Activated naive CD4-positive, alpha-beta T cell treated with anti-CD3 and anti-CD28 coated beads, Interleukin-2, amount 50 U/mL, for 24 hours (primary cell): ENCODE results near the gene PRG3.
"Not testable (repeated sequence)": the region's sequence is repeated elsewhere in the genome, so short reads cannot be mapped to it uniquely, and the experiment has no call there.

Source experiments
- H3K27ac Mint-ChIP-seq: one replicate; pipeline ENCODE4 v1.8.0; 2021; ENCODE audit warnings: mild to moderate bottlenecking, mixed read lengths
- H3K27me3 Mint-ChIP-seq: one replicate; pipeline ENCODE4 v1.8.0; 2021; ENCODE audit warnings: mixed read lengths
- H3K36me3 Mint-ChIP-seq: one replicate; pipeline ENCODE4 v1.8.0; 2021; ENCODE audit warnings: mixed read lengths
- H3K4me1 Mint-ChIP-seq: one replicate; pipeline ENCODE4 v1.8.0; 2021; ENCODE audit warnings: mixed read lengths
- H3K4me3 Mint-ChIP-seq: one replicate; pipeline ENCODE4 v1.8.0; 2021; ENCODE audit warnings: mild to moderate bottlenecking, mixed read lengths
- H3K9me3 Mint-ChIP-seq: one replicate; pipeline ENCODE4 v1.8.0; 2021; ENCODE audit warnings: mixed read lengths

Gene PRG3

GRCh38 chr11:57417056-57417455 is 36.1 kb upstream of the PRG3 start:
- Mint-ChIP-seq H3K4me3 (no peak overlapping the region), H3K9me3 (no peaks in the 10 kb centered on the region), H3K27me3 (no peaks in the 10 kb centered on the region), H3K36me3 (peaks cover 51% of the 10 kb centered on the region), H3K4me1 (peaks cover 49% of the 10 kb centered on the region), H3K27ac (no peak overlapping the region)

GRCh38 chr11:57416436-57416835 is 35.5 kb upstream of the PRG3 start:
- Mint-ChIP-seq H3K27ac (no peak overlapping the region), H3K36me3 (peaks cover 50% of the 10 kb centered on the region)

GRCh38 chr11:57414612-57415212 is 33.8 kb upstream of the PRG3 start:
- no peaks in the 10 kb centered on the region for H3K27me3 Mint-ChIP-seq
- no peak overlapping the region for H3K4me3 Mint-ChIP-seq
- no peak overlapping the region for H3K27ac Mint-ChIP-seq
- H3K36me3 Mint-ChIP-seq, result peaks cover 44% of the 10 kb centered on the region
- H3K9me3 Mint-ChIP-seq, result no peaks in the 10 kb centered on the region
- peaks cover 43% of the 10 kb centered on the region for H3K4me1 Mint-ChIP-seq

More at GRCh38 chr11:57416436-57416835, 35.5 kb upstream of the PRG3 start:
- no peaks in the 10 kb centered on the region for H3K27me3 Mint-ChIP-seq
- peaks cover 43% of the 10 kb centered on the region for H3K4me1 Mint-ChIP-seq
- no peaks in the 10 kb centered on the region for H3K9me3 Mint-ChIP-seq
- no peak overlapping the region for H3K4me3 Mint-ChIP-seq

- Mint-ChIP-seq H3K27ac (no peak overlapping the region), H3K36me3 (peaks cover 39% of the 10 kb centered on the region), H3K9me3 (no peaks in the 10 kb centered on the region), H3K27me3 (no peaks in the 10 kb centered on the region), H3K4me3 (no peak overlapping the region), H3K4me1 (peaks cover 41% of the 10 kb centered on the region)
Observed at GRCh38 chr11:57413681-57414080, 32.7 kb upstream of the PRG3 start.

GRCh38 chr11:57410287-57410686 is 29.3 kb upstream of the PRG3 start:
- no peaks in the 10 kb centered on the region for H3K27me3 Mint-ChIP-seq
- H3K27ac Mint-ChIP-seq, result no peak overlapping the region
- H3K4me1 Mint-ChIP-seq, result peaks cover 64% of the 10 kb centered on the region
- no peak overlapping the region for H3K4me3 Mint-ChIP-seq
- no peaks in the 10 kb centered on the region for H3K9me3 Mint-ChIP-seq
- peaks cover 48% of the 10 kb centered on the region for H3K36me3 Mint-ChIP-seq

GRCh38 chr11:57409321-57410100 is 28.6 kb upstream of the PRG3 start:
- Mint-ChIP-seq H3K36me3 (peaks cover 43% of the 10 kb centered on the region), H3K4me1 (peaks cover 60% of the 10 kb centered on the region), H3K9me3 (no peaks in the 10 kb centered on the region), H3K27ac (no peak overlapping the region), H3K4me3 (no peak overlapping the region), H3K27me3 (no peaks in the 10 kb centered on the region)

GRCh38 chr11:57408771-57409170 is 27.8 kb upstream of the PRG3 start:
- H3K27ac Mint-ChIP-seq, result no peak overlapping the region
- H3K27me3 Mint-ChIP-seq, result no peaks in the 10 kb centered on the region
- H3K4me1 Mint-ChIP-seq, result peaks cover 56% of the 10 kb centered on the region
- no peak overlapping the region for H3K4me3 Mint-ChIP-seq
- peaks cover 41% of the 10 kb centered on the region for H3K36me3 Mint-ChIP-seq
- no peaks in the 10 kb centered on the region for H3K9me3 Mint-ChIP-seq

- peaks cover 51% of the 10 kb centered on the region for H3K4me1 Mint-ChIP-seq
Observed at GRCh38 chr11:57407941-57408475, 27.1 kb upstream of the PRG3 start.

GRCh38 chr11:57407010-57407920 is 26.3 kb upstream of the PRG3 start:
- H3K4me1 Mint-ChIP-seq, result peaks cover 48% of the 10 kb centered on the region
- peaks cover 34% of the 10 kb centered on the region for H3K36me3 Mint-ChIP-seq
- H3K27ac Mint-ChIP-seq, result peak overlapping the region; percentile 98
- peak overlapping the region; percentile 60 for H3K4me3 Mint-ChIP-seq
- H3K9me3 Mint-ChIP-seq, result no peaks in the 10 kb centered on the region
- no peaks in the 10 kb centered on the region for H3K27me3 Mint-ChIP-seq

More at GRCh38 chr11:57407941-57408475, 27.1 kb upstream of the PRG3 start:
- peaks cover 35% of the 10 kb centered on the region for H3K36me3 Mint-ChIP-seq
- H3K4me3 Mint-ChIP-seq, result no peak overlapping the region
- no peaks in the 10 kb centered on the region for H3K9me3 Mint-ChIP-seq
- H3K27ac Mint-ChIP-seq, result peak overlapping the region; percentile 72
- H3K27me3 Mint-ChIP-seq, result no peaks in the 10 kb centered on the region

GRCh38 chr11:57406337-57406904 is 25.5 kb upstream of the PRG3 start:
- Mint-ChIP-seq H3K27ac (peak overlapping the region; percentile 98), H3K4me3 (peak overlapping the region; percentile 60), H3K4me1 (peaks cover 48% of the 10 kb centered on the region), H3K9me3 (no peaks in the 10 kb centered on the region), H3K36me3 (peaks cover 30% of the 10 kb centered on the region), H3K27me3 (no peaks in the 10 kb centered on the region)

- Mint-ChIP-seq H3K4me1 (peaks cover 47% of the 10 kb centered on the region), H3K27ac (peak overlapping the region; percentile 98), H3K27me3 (no peaks in the 10 kb centered on the region), H3K36me3 (peaks cover 29% of the 10 kb centered on the region), H3K4me3 (no peak overlapping the region), H3K9me3 (no peaks in the 10 kb centered on the region)
Observed at GRCh38 chr11:57405271-57405860, 24.4 kb upstream of the PRG3 start.

GRCh38 chr11:57403802-57404147 is 22.8 kb upstream of the PRG3 start:
- H3K9me3 Mint-ChIP-seq, result no peaks in the 10 kb centered on the region
- H3K27ac Mint-ChIP-seq, result no peak overlapping the region
- H3K4me1 Mint-ChIP-seq, result peaks cover 37% of the 10 kb centered on the region
- no peaks in the 10 kb centered on the region for H3K27me3 Mint-ChIP-seq
- H3K4me3 Mint-ChIP-seq, result no peak overlapping the region
- H3K36me3 Mint-ChIP-seq, result peaks cover 26% of the 10 kb centered on the region

GRCh38 chr11:57403003-57403801 is 22.3 kb upstream of the PRG3 start:
- Mint-ChIP-seq H3K27ac (peak overlapping the region; percentile 81), H3K4me1 (peaks cover 37% of the 10 kb centered on the region), H3K36me3 (peaks cover 26% of the 10 kb centered on the region)
- H3K4me3 Mint-ChIP-seq, H3K27me3 Mint-ChIP-seq, H3K9me3 Mint-ChIP-seq: not testable (repeated sequence)

GRCh38 chr11:57402188-57403002 is 21.4 kb upstream of the PRG3 start:
- Mint-ChIP-seq H3K9me3 (no peaks in the 10 kb centered on the region), H3K36me3 (peaks cover 19% of the 10 kb centered on the region), H3K4me3 (no peak overlapping the region), H3K27me3 (no peaks in the 10 kb centered on the region), H3K27ac (no peak overlapping the region), H3K4me1 (peaks cover 29% of the 10 kb centered on the region)
